KMS-11 (cell line): Measurements from ENCODE around the gene IRF6.

Experiments
- H2AFZ ChIP-seq: fragments of 200-600 bp; sonication (generic); 2 replicates; pipeline ENCODE4 v1.6.1; 2016; ENCODE audit warnings: antibody characterized with exemption, mixed run types, low read depth
- H3K27ac ChIP-seq: fragments of 200-600 bp; sonication (generic); 2 replicates; pipeline ENCODE4 v1.6.1; 2016; ENCODE audit warnings: mild to moderate bottlenecking, mixed run types
- H3K27me3 ChIP-seq: fragments of 200-600 bp; sonication (generic); 2 replicates; pipeline ENCODE4 v1.6.1; 2017; ENCODE audit warnings: mild to moderate bottlenecking, low read depth, mixed run types, moderate library complexity; ENCODE audit not compliant: insufficient read depth
- H3K36me3 ChIP-seq: fragments of 200-600 bp; sonication (generic); 2 replicates; pipeline ENCODE4 v1.6.1; 2017; ENCODE audit warnings: mild to moderate bottlenecking, mixed run types; ENCODE audit not compliant: insufficient read depth
- H3K4me1 ChIP-seq: fragments of 200-600 bp; sonication (generic); 2 replicates; pipeline ENCODE4 v1.6.1; 2016; ENCODE audit warnings: mild to moderate bottlenecking, low read depth, mixed run types; ENCODE audit not compliant: poor library complexity, severe bottlenecking
- H3K4me2 ChIP-seq: fragments of 200-600 bp; sonication (generic); 2 replicates; pipeline ENCODE4 v1.7.0; 2016; ENCODE audit warnings: mild to moderate bottlenecking, mixed run types
- H3K4me3 ChIP-seq: fragments of 200-600 bp; sonication (generic); IDR thresholded peaks from 2 replicates; pipeline ENCODE4 v1.6.1; 2017; ENCODE audit warnings: low read depth, low read length, mixed read lengths; ENCODE audit not compliant: insufficient read depth
- H3K79me2 ChIP-seq: fragments of 200-600 bp; sonication (generic); 2 replicates; pipeline ENCODE4 v1.6.1; 2016; ENCODE audit warnings: low read depth, mixed run types; ENCODE audit not compliant: insufficient read depth
- H3K9ac ChIP-seq: fragments of 200-600 bp; sonication (generic); 2 replicates; pipeline ENCODE4 v1.6.1; 2016; ENCODE audit warnings: mild to moderate bottlenecking, mixed run types
- H4K20me1 ChIP-seq: fragments of 200-600 bp; sonication (generic); 2 replicates; pipeline ENCODE4 v1.6.1; 2016; ENCODE audit warnings: mild to moderate bottlenecking, mixed run types; ENCODE audit not compliant: insufficient read depth
- TF ChIP-seq, protein P1 (sequence below): fragments of 200-600 bp; sonication (generic); conservative IDR thresholded peaks from 2 replicates; pipeline ENCODE4 v1.6.1; 2017; ENCODE audit warnings: low read depth, mild to moderate bottlenecking, antibody characterized with exemption, low read length, moderate library complexity, mixed read lengths

Gene IRF6

GRCh38 chr1:209791920-209792319 is 14.0 kb downstream of the IRF6 start:
- Histone ChIP-seq H2AFZ (no peak overlapping the region), H3K79me2 (no peaks in the 10 kb centered on the region), H4K20me1 (no peaks in the 10 kb centered on the region), H3K9ac (no peak overlapping the region), H3K4me3 (no peak overlapping the region), H3K27ac (no peak overlapping the region), H3K36me3 (no peaks in the 10 kb centered on the region), H3K4me1 (no peaks in the 10 kb centered on the region), H3K4me2 (no peak overlapping the region), H3K27me3 (no peaks in the 10 kb centered on the region)
- TF ChIP-seq, protein P1, sequence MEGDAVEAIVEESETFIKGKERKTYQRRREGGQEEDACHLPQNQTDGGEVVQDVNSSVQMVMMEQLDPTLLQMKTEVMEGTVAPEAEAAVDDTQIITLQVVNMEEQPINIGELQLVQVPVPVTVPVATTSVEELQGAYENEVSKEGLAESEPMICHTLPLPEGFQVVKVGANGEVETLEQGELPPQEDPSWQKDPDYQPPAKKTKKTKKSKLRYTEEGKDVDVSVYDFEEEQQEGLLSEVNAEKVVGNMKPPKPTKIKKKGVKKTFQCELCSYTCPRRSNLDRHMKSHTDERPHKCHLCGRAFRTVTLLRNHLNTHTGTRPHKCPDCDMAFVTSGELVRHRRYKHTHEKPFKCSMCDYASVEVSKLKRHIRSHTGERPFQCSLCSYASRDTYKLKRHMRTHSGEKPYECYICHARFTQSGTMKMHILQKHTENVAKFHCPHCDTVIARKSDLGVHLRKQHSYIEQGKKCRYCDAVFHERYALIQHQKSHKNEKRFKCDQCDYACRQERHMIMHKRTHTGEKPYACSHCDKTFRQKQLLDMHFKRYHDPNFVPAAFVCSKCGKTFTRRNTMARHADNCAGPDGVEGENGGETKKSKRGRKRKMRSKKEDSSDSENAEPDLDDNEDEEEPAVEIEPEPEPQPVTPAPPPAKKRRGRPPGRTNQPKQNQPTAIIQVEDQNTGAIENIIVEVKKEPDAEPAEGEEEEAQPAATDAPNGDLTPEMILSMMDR, result no peak

- Histone ChIP-seq H3K36me3 (no peaks in the 10 kb centered on the region), H3K4me3 (no peak overlapping the region), H2AFZ (no peak overlapping the region), H4K20me1 (no peaks in the 10 kb centered on the region), H3K79me2 (no peaks in the 10 kb centered on the region), H3K27me3 (no peaks in the 10 kb centered on the region), H3K9ac (no peak overlapping the region), H3K4me1 (no peaks in the 10 kb centered on the region), H3K4me2 (no peak overlapping the region), H3K27ac (no peak overlapping the region)
- TF ChIP-seq, protein P1, result no peak
Measured at GRCh38 chr1:209790286-209791193, 15.4 kb downstream of the IRF6 start.

- H3K36me3 ChIP-seq, result no peaks in the 10 kb centered on the region
- H3K79me2 ChIP-seq, result no peaks in the 10 kb centered on the region
- H3K27me3 ChIP-seq, result no peaks in the 10 kb centered on the region
- no peak overlapping the region for H3K4me2 ChIP-seq
- no peak overlapping the region for H2AFZ ChIP-seq
- H3K4me1 ChIP-seq, result peaks cover 8% of the 10 kb centered on the region
- no peaks in the 10 kb centered on the region for H4K20me1 ChIP-seq
- H3K9ac ChIP-seq, result no peak overlapping the region
- H3K4me3 ChIP-seq, result no peak overlapping the region
- TF ChIP-seq, protein P1, result no peak
- H3K27ac ChIP-seq, result no peak overlapping the region
Measured at GRCh38 chr1:209789245-209789644, 16.7 kb downstream of the IRF6 start.

DNA sequence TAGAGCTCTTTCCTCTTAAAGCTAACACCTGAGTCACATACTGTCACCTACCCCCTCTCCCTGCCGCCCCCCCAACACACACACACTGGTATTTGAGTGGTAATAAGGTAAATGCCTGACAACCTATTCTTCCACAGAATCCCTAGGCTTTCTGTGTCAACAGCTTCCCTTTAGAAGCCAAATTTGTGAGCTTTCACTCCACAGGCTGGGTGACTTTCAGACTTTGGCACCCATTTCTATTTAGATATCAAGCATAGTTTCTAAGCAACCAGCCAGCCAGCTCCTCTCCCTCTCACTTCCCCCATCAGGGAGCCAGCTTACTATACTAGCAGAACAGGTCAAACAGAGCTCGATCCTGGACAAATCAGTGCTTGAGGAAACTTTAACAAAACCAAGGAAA is 18.4 kb downstream of the IRF6 start:
- Histone ChIP-seq H2AFZ (no peak overlapping the region), H3K4me1 (peaks cover 14% of the 10 kb centered on the region), H3K9ac (no peak overlapping the region), H3K4me2 (no peak overlapping the region), H3K79me2 (peaks cover 9% of the 10 kb centered on the region; the same call in 1 of the 2 replicates), H3K27me3 (no peaks in the 10 kb centered on the region), H4K20me1 (no peaks in the 10 kb centered on the region), H3K27ac (no peak overlapping the region), H3K36me3 (no peaks in the 10 kb centered on the region), H3K4me3 (no peak overlapping the region)
- TF ChIP-seq, protein P1, result no peak
